ENCODE measurements around the gene DCC. TPM values are rescaled to one million over a fixed set of nuclear protein-coding genes. Genes with fewer than 3 reads are reported as not detected.

DCC gene
- total and polyA plus RNA-seq, 2 of the 8 experiments (the other 6 are each of a cell fraction or from before 2014, with no cell fraction given), result 0.14 to 1.4 TPM

- H2AFZ ChIP-seq (ENCODE audit: low read length), result peak overlapping the region; percentile 35; the same call in 1 of the 2 replicates
- H3K23ac ChIP-seq (ENCODE audit: insufficient read length), result no peak overlapping the region
- no peak overlapping the region for H2BK5ac ChIP-seq (ENCODE audit: low read depth, low read length)
- H3K27ac ChIP-seq (ENCODE audit: low read depth, low read length), result no peak overlapping the region
- WGBS, 2 experiments (ENCODE audit: extremely low coverage in 1 of 2, insufficient coverage in 1 of 2, insufficient read length in 1 of 2, insufficient replicate concordance in 2 of 2, low coverage in 1 of 2, low lambda C conversion rate in 2 of 2, missing lambda C conversion rate in 1 of 2), result 85% methylated on average over 21 of the region's 21 CpGs; no CpG with 5 or more reads in 1 of the 2 experiments
- no peak overlapping the region for H3K14ac ChIP-seq (ENCODE audit: insufficient read length)
- no peak overlapping the region for H4K91ac ChIP-seq (replicated peaks; ENCODE audit: insufficient read length, low read length)
- no peaks in the 10 kb centered on the region for H3K27me3 ChIP-seq (replicated peaks in 1 of 4; ENCODE audit: control insufficient read depth in 3 of 4, extremely low read depth in 1 of 4, insufficient read depth in 3 of 4, low read length in 3 of 4)
- H3K4me1 ChIP-seq (replicated peaks in 1 of 4; ENCODE audit: control insufficient read depth in 3 of 4, insufficient read depth in 4 of 4, low read length in 3 of 4), result no peaks in the 10 kb centered on the region; a peak in 1 of 7 replicates
- H3K4me3 ChIP-seq (ENCODE audit: extremely low read depth in 1 of 4, insufficient read depth in 2 of 4, low read depth in 3 of 4, low read length in 4 of 4), result no peak overlapping the region
- DNase-seq (ENCODE audit: low read depth in 1 of 2, low spot score in 2 of 2) (peak; percentile 21 to 54), FAIRE-seq (no peak)
- H3K18ac ChIP-seq (ENCODE audit: extremely low read depth, low read length), result no peak overlapping the region
- no peaks in the 10 kb centered on the region for H3K36me3 ChIP-seq (ENCODE audit: control insufficient read depth in 2 of 4, insufficient read depth in 4 of 4, low read length in 3 of 4)
- no peaks in the 10 kb centered on the region for H3K79me1 ChIP-seq (ENCODE audit: low read depth, low read length)
- POLR2A ChIA-PET (ENCODE audit: partially characterized antibody), result no interaction called here
- no peak overlapping the region for H2AK5ac ChIP-seq (ENCODE audit: low read depth, low read length)
- no peak overlapping the region for H2BK15ac ChIP-seq (ENCODE audit: low read length)
- H3K9me3 ChIP-seq (ENCODE audit: insufficient read depth in 2 of 2, low read depth in 1 of 2, low read length in 1 of 2), result no peaks in the 10 kb centered on the region
- H3K4ac ChIP-seq (replicated peaks; ENCODE audit: insufficient read length, low read depth, low read length), result no peak overlapping the region
- H3K56ac ChIP-seq (replicated peaks; ENCODE audit: insufficient read length, low read depth, low read length), result no peak overlapping the region
- H2BK20ac ChIP-seq (ENCODE audit: low read length), result no peak overlapping the region
- no peak overlapping the region for H2BK120ac ChIP-seq (replicated peaks; ENCODE audit: low read depth, low read length)
- H3K23me2 ChIP-seq (ENCODE audit: low read depth, low read length), result no peaks in the 10 kb centered on the region
- peak overlapping the region; percentile 51 for H4K8ac ChIP-seq (ENCODE audit: extremely low read depth, insufficient read depth, low read length)
- H2BK12ac ChIP-seq (ENCODE audit: low read depth, low read length), result no peak overlapping the region; the same call in 1 of the 2 replicates
- H3K9ac ChIP-seq (replicated peaks in 1 of 4; ENCODE audit: extremely low read depth in 1 of 4, low read depth in 3 of 4, low read length in 3 of 4), result no peak overlapping the region
- no peaks in the 10 kb centered on the region for H3K79me2 ChIP-seq (ENCODE audit: control insufficient read depth in 1 of 2, insufficient read depth in 2 of 2, low read length in 2 of 2)
- H4K5ac ChIP-seq (ENCODE audit: insufficient read length, low read depth, low read length), result no peak overlapping the region
- no peak overlapping the region for H3K4me2 ChIP-seq (ENCODE audit: insufficient read depth in 1 of 2, low read depth in 2 of 2, low read length in 2 of 2)
- no peaks in the 10 kb centered on the region for H4K20me1 ChIP-seq (replicated peaks in 1 of 2; ENCODE audit: control insufficient read depth in 1 of 2, insufficient read depth in 2 of 2, low read length in 2 of 2)
- CTCF ChIA-PET (ENCODE audit: partially characterized antibody), result interaction anchor here (0.5 to 2.5 kb wide), 16 partner anchors 9 to 1988 kb away, joined by 3 to 9 read pairs (median 4); no protein-coding TSS in a partner anchor
- TF ChIP-seq SAP30 (IDR thresholded peaks at IDR 0.05; ENCODE audit: insufficient read depth, insufficient replicate concordance, low read length), result no peak
- TF ChIP-seq RAD21 (IDR thresholded peaks at IDR 0.05 in 1 of 2, conservative IDR thresholded peaks at IDR 0.05 in 1 of 2; ENCODE audit: low read depth in 2 of 2, low read length in 2 of 2), result peak; percentile 77 to 79
- no peak for TF ChIP-seq POU5F1 (IDR thresholded peaks at IDR 0.05; ENCODE audit: low read depth, low read length)
- TF ChIP-seq TEAD4 (IDR thresholded peaks at IDR 0.05; ENCODE audit: low read depth, low read length), result no peak
- TF ChIP-seq SP1 (IDR thresholded peaks at IDR 0.05; ENCODE audit: low read depth, low read length), result no peak
- no peak for TF ChIP-seq CBX8 (IDR thresholded peaks at IDR 0.05; ENCODE audit: borderline replicate concordance, low read depth, low read length)
- TF ChIP-seq HDAC2 (IDR thresholded peaks at IDR 0.05; ENCODE audit: borderline replicate concordance in 1 of 2, low read depth in 2 of 2, low read length in 2 of 2), result no peak
- no peak for TF ChIP-seq EGR1 (IDR thresholded peaks at IDR 0.05; ENCODE audit: borderline replicate concordance, low read depth, low read length)
- TF ChIP-seq TAF1 (IDR thresholded peaks at IDR 0.05; ENCODE audit: low read depth, low read length), result no peak
- no peak for TF ChIP-seq JUN (IDR thresholded peaks at IDR 0.05; ENCODE audit: low read depth, low read length)
- TF ChIP-seq SIX5 (IDR thresholded peaks at IDR 0.05; ENCODE audit: low read depth, low read length), result no peak
- peak; percentile 89 for TF ChIP-seq BACH1 (IDR thresholded peaks at IDR 0.05; ENCODE audit: low read length)
Measured at GRCh38 chr18:52869942-52870907, 530.2 kb downstream of the DCC start.

Measured in H1 (cell line).